Islet of Langerhans (tissue), 1 donor: ENCODE results near the gene C16orf87.
"Not testable (repeated sequence)": the region's sequence is repeated elsewhere in the genome, so short reads cannot be mapped to it uniquely, and the experiment has no call there.

ENCODE experiments used
- FAIRE-seq: peaks from one replicate; lab custom pipeline; 2011; peaks lifted over from hg19 to GRCh38; lab: Jason Lieb, UNC

C16orf87 gene, protein sequence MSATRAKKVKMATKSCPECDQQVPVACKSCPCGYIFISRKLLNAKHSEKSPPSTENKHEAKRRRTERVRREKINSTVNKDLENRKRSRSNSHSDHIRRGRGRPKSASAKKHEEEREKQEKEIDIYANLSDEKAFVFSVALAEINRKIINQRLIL

DNA sequence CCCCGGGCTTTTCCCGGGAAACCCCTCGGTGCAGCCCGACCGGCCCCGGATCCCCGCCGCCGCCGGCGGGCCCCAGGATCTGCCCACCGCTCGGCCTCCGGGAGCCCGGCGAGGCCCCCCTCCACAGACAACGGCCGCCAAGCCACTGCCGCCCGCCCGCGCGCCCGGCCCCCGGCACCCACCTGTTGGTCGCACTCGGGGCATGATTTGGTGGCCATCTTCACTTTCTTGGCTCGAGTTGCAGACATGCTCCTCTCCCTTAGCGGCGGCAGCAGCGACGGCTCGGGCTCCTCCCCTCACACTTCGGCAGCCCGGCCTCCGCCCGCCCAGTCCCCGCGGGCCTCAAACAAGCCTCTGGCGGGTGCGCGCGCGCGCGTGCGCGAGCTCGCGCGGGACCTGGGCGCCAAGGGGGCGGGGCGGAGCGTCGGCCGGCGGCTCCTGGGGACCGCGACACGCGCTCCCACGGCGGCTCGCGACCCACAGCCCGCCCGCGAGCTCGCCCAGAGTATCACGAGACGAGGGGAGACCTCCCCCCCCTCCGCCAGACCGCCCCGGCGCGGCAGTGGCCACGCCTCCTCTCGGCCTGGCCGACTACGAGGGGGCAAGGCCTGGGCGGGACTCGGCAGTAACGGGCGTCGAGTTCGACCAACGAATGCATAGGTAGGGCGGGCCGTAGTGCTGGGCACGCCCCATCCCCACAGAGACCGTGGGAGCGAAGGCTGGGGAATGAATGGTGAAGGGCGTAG, at the start of gene C16orf87:
C16orf87 (minus strand) TSS at position 279 of the 746 bp plus-strand sequence; CDS start at position 248, 31 bp downstream.
- no peak for FAIRE-seq

DNA sequence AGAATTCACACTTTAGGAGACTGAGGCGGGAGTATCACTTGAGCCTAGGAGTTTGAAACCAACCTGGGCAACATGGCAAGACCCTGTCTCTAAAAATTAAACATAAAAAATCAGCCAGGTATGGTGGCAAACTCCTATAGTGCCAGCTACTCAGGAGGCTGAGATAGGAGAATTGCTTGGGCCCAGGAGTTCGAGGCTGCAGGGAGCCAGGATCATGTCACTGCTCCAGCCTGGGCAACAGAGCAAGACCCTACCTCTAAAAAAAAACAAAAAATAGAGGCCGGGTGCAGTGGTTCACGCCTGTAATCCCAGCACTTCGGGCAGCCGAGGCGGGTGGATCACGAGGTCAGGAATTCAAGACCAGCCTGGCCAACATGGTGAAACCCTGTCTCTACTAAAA, 44.3 kb upstream of the C16orf87 start:
- no peak for FAIRE-seq

DNA sequence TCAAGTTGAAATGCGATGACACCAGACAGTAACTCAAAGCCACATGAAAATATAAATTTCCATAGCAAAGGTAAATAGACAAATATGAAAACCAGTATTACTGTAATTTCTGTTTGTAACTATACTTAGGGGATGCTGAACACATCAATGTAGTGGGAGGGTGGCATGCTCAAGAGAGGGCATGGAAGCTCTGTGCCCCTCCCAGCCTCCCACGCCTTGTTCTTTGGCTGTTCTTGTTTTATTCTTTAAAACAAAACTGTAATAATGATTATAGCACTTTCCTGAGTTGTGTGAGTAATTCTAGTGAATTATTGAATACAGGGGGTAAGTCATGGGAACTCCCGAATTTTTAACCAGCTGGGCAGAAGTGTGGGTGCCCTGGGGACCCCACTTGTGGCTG, 42.2 kb upstream of the C16orf87 start:
- no peak for FAIRE-seq

DNA sequence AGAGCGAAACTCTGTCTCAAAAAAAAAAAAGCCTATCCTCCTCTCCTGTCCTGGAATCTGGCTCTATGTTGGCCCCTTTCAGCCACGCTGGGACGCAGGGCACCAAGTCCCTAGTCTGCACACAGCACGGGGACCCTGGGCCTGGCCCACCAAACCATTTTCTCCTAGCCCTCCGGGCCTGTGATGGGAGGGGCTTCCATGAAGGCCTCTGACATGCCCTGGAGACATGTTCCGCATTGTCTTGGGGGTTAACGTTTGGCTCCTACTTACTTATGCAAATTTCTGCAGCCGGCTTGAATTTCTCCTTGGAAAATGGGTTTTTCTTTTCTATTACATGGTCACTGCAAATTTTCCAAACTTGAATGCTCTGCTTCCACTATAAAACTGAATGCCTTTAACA, 40.6 kb upstream of the C16orf87 start:
- no peak for FAIRE-seq

DNA sequence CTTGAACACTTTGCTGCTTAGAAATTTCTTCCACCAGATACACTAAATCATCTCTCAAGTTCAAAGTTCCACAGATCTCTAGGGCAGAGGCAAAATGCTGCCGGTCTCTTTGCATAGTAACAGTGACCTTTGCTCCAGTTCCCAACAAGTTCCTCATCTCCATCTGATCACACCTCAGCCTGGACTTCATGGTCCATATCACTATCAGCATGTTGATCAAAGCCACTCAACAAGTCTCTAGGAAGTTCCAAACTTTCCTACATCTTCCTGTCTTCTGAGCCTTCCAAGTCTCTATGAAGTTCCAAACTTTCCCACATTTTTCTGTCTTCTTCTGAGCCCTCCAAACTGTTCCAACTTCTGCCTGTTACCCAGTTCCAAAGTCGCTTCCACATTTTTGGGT, 37.9 kb upstream of the C16orf87 start:
- FAIRE-seq: not testable (repeated sequence)

DNA sequence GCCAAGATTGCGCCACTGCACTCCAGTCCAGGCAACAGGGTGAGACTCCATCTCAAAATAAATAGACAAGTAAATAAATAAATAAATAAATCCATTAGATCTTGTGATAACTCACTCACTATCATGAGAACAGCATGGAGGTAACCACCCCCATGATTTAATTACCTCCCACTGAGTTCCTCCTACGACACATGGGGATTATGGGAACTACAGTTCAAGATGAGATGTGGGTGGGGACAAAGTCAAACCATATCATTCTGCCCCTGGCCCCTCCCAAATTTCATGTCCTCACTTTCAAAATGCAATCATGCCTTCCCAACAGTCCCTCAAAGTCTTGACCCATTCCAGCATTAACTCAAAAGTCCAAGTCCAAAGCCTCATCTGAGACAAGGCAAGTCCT, 36.5 kb upstream of the C16orf87 start:
- FAIRE-seq: not testable (repeated sequence)

DNA sequence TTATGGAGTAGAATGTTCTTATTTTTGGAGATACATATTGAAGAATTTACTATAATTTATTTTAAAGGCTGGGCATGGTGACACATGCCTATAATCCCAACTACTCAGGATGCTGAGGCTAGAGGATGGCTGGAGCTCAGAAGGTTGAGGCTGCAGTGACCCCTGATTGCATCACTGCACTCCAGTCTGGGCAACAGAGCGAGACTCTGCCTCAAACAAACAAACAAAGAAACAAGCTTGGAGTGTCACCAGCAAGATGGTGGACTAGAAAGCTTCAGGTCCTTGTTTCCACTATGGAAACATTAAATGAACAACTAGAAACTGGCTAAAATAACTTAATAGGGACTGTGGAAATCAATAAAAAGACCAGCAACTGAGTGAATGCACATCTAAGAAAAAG, 35.3 kb upstream of the C16orf87 start:
- no peak for FAIRE-seq

DNA sequence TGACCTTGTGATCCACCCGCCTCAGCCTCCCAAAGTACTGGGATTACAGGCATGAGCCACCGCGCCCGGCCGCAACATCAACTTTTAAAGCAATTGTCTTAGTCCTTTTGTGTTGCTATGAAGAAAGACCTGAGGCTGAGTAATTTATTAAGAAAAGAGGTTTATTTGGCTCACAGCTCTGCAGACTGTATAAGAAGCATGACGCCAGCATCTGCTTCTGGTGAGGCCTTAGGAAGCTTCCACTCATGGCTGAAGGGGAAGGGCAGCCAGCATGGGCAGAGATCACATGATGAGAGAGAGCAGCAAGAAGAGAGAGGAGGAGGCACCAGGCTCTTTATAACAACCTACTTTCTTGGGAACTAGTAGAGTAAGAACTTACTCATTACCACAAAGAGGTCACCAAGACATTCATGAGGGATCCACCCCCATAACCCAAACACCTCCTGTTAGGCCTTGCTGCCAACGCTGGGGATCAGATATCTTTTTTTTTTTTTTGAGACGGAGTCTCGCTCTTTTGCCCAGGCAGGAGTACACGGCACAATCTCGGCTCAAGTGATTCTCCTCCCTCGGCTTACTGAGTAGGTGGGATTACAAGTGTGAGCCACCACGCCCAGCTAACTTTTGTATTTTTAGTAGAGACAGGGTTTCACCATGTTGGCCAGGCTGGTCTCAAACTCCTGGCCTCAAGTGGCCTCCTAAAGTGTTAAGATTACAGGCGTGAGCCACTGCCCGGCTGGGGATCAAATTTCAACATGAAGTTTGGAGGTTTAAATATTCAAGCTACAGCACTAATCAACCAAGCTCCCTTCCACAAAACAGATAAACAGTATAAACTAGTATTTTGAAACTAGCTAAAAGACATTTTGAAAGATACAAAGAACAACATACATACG, 31.8 kb upstream of the C16orf87 start:
- no peak for FAIRE-seq

DNA sequence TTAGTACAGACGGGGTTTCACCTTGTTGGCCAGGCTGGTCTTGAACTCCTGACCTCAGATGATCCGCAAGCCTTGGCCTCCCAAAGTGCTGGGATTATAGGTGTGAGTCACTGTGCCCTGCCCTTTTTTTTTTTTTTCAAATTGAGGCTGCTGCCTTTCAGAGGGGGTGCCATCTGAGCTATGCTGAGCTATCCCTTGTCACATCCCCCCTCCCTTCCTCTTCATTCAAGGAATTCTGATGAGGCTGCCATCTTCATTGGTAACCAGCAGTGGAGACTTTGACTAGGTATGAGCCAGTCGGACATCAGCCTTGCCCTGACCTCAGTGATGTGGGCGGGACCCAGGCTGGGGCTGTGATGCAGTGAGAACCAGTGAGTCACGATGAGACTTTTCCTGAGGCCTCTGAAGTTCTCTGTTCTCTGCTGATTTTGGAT, 28.8 kb upstream of the C16orf87 start:
- no peak for FAIRE-seq

DNA sequence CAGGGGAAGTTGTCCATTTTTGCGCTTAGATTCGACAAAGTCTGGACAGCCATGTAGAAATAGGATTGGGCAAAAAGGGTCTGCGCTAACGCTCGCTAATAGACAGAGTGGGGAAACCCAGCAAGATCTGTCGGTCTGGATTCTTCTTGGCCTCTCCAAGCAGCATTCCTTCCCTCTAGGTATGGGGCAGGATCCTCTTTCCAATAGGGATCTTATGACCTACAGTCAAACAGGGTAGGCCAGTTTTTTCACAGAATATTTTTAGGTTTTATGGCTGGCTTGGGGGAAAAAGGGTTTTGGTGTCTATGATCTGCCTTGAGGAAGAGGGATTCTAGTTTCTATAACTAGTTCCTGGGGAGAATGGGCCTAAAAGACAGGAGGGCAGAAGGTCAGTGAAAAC, 27.2 kb upstream of the C16orf87 start:
- no peak for FAIRE-seq

DNA sequence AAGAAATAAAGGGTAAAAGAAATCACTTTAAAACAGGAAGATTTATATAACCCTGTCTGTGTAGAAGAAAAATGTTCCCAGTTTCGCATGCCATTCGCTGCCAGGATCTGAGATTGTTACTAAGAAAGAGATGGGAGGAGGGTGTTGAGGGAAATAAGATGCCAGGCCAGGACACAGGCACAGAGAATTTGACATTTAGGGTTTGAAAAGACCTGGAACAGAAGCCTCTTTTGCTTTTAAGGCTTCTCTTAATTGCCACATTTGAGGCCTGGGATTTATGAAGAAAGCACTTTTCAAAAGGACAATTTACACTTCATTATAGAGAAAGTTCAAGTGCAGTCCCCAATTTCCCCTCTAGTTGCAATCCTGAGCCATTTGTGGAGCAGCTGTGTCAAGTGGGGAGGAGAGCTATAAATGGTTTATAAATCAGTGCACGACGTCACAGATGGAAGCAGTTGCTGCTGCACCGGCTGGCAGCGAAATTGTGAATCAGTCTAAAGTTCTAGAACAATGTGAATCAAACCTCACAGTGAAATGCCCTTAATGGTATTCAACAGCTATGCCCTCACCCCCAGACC, 26.5 kb upstream of the C16orf87 start:
- peak; percentile 69 for FAIRE-seq

DNA sequence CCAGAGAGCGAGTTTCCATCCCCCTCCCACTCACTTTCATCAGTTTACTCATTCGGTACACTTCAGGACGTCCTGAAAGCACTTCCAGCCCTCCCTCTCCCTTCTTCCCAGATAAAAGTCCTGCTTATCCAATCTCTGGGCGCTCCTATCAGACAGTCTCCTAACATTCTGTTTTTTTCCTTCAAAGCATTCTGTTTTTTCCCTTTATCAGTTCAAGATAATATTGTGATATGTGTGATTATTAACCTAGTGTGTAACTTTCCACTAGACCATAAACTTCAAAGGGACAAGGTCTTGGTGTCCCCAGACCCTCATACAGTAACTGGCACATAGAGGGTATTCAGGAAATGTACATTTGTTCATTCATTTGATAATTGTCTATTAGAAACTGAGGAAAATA, 24.4 kb upstream of the C16orf87 start:
- no peak for FAIRE-seq

DNA sequence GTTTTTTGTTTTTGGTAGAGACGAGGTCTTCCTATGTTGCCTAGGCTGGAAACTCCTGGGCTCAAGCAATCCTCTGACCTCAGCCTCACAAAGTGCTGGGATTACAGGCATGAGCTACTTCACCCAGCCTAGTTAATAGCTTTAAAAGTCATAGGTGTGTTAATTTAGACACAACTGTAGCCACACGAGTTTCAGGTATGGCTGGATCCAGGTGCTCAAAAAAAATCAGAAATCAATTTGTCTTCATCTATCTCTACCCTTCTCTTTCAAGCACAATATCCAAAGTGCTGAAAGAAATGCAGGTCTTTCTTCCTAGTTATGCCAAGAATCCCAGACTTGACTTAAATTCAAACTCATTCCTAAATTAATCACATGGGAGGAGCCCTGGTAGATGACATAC, 23.9 kb upstream of the C16orf87 start:
- no peak for FAIRE-seq

DNA sequence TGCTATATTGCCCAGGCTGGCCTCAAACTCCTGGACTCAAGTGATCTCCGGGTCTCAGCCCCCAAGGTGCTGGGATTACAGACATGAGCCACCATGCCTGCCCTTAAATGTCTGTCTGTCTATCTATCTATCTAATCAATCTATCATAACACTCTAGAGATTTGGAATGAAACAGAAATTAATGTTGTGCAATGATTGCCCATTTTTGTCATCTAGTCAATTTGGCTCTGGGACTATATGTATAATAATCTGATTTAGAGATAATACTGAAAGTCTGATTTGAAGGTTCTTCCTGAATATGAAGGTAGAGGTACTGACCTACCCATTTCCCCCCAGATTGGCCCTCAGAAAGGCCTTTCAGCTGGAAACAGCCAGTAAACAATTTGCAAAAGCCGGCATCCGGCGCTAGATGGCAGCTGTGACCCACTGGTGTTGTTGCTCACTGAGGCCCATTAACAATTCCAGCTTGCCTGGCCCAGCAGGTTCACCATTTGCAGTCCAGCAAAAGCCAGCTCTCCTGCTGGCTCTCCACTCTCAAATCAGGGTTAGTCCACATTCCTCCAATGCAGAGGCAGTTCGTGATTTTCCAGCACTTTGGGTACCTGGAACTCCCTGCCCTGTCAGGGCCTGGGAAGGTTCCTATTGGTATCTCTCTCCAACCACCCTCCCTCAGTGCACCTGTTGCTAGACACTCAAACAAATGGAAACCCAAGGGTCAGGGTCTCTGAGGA, 22.9 kb upstream of the C16orf87 start:
- FAIRE-seq: no peak

DNA sequence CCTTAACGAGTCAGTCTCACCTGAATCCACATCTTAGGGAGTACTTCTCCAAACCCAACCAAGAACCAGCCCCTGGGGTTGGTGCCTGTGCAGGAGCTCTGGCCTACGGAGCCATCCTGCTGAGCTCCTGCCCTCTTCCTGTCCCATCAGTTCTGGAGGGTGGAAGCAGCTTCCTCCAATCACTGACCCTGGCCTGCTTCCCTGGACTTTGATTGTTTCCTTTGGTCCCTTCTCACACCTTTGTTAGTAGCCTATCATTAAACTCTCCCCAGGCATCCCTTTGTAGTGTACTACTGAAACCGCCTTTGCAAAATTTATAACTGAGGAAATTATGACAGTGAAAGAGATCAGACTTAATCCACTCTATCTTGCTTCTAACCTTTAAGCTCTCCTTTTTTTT, 21.1 kb upstream of the C16orf87 start:
- no peak for FAIRE-seq

DNA sequence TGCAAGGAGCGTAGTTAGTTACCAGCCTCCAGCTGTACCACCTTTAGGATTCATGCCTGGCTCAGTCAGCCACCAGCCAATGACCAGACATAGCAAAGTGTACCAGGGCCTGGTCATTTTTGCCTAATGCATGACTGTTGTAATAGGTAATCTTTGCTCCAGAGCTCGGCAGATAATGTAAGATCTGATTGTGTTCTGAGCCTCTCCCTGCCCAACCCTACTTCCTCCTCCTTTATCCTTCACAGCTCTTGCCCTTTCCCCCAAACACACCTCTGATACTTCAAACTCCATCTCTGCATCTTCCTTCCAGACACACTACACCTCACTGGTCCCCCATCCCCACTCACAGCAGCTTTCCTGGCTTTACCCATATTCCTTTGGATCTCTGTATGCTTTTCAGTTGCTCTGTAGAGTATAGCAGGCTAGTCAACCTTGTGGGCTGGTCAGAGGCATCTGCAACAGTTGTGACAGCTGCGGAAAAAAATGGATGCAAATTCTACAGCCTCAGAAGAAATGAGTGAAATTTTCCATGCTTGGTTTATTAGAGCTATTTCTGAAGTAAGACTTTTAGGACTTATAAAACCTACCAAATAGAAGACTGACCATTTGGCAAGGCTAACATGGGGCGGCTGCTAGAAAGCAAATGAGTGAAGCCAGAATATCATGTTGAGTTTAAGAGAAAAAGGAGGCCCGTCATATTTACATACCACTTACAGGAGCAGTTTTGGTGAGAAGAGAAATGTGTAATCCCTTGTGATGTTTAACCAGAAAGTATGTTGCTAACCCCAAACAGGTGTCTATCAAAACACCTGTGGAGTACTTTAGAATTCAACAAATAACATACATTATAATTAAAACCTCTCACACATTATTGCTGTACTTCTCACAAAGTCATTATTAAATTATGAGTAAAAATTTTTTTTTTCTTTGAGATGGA, 19.9 kb upstream of the C16orf87 start:
- FAIRE-seq: no peak

DNA sequence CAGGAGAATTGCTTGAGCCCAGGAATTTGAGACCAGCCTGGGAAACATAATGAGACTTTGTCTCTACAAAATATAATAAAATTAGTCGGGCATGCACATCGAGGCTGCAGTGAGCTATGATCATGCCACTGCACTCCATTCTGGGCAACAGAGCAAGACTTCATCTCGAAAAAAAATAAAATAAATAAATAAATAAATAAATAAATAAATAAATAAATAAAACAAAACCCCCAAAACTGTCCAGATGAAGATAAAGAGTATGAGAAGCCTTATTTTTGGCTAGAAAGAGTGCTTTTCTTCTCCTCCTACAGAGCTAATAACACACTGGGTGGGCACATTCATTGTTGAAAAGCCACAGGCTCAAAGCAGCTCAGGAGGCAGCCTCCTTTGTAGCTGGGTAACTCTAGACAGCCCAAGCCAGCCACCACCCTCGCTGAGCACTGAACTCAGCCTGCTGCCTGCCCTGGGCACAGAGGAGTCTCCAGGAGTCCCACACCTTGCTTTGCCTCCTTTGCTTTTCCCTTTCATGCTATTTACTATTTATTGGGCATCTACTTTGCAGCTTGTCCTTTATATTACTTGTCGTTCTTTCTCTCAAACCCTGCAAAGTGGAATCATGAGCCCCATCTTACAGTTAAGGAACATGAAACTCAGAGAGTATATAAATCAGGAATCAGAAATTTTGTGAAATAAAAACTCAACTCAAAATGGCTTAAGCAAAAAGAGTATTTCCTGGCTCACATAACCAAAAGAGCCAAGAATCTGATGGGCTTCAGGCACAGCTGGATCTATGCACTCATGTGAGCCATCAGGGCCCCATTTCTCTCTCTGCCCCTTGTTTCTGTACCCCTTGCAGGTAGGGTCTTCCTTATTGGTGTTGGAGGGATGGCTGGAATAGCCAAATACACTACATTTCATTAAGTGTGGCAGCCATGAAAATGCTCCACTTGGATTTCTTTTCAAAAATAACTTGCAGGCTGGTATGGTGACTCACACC, 18.1 kb upstream of the C16orf87 start:
- FAIRE-seq: no peak

DNA sequence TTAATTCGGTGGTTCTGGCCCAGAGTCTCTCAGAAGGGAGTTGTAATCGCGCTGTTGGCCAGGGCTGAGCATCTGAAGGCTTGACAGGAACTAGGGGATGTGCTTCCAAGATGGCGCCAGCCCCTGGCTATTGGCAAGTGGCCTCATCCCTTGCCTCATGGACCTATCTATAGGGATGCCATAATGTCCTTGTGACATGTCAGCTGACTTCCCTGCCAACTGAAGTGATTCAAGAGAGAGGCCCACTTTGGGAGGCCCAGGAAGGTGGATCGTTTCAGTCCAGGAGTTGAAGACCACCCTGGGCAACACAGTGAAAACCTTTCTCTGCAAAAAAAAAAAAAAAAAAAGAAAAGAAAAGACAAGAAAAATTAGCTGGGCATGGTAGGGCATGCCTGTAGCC, 15.0 kb upstream of the C16orf87 start:
- no peak for FAIRE-seq

DNA sequence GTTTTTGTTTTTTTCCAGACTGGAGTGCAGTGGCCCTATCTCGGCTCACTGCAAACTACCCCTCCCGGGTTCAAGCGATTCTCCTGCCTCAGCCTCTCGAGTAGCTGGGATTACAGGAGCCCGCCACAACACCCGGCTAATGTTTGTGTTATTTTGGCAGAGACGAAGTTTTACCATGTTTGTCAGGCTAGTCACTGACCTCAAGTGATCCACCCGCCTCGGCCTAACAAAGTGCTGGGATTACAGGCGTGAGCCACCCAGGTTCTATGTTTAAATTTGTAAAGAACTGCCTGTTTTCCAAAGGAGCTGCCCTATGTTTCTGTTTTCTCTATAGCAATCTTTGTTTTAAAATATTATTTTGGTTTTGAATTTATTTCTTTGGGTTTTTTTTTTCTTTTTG, 13.8 kb upstream of the C16orf87 start:
- FAIRE-seq: no peak
